Neural progenitor cell (in vitro differentiated cells): Measurements from ENCODE around the gene ADD3. TPM values are rescaled to one million over a fixed set of nuclear protein-coding genes. Genes with fewer than 3 reads are reported as not detected.
A peak's percentile ranks its signal among the peaks of the same experiment; 100 is the strongest.

ENCODE experiments used
- DNase-seq: peaks from one replicate; pipeline ENCODE4 v3.0.0-alpha.2; 2016; ENCODE audit warnings: low spot score
- H2AFZ ChIP-seq: fragments of 200-600 bp; sonication (generic); replicated peaks from 2 replicates; pipeline ENCODE4 v1.6.1; 2016; ENCODE audit warnings: antibody characterized with exemption
- H3F3A ChIP-seq: fragments of 200-600 bp; sonication (generic); 2 replicates; pipeline ENCODE4 v1.6.1; 2016; ENCODE audit warnings: antibody characterized with exemption, low read depth
- H3K27ac ChIP-seq: fragments of 200-600 bp; sonication (generic); 2 replicates; pipeline ENCODE4 v1.5.1; 2016; ENCODE audit warnings: mild to moderate bottlenecking
- H3K27me3 ChIP-seq: fragments of 200-600 bp; sonication (generic); 2 replicates; pipeline ENCODE4 v1.6.1; 2016; ENCODE audit warnings: mild to moderate bottlenecking, moderate library complexity
- H3K36me3 ChIP-seq: fragments of 200-600 bp; sonication (generic); 2 replicates; pipeline ENCODE4 v1.5.1; 2016
- H3K4me1 ChIP-seq: fragments of 200-600 bp; sonication (generic); 2 replicates; pipeline ENCODE4 v1.6.1; 2016; ENCODE audit warnings: mixed run types
- H3K4me2 ChIP-seq: fragments of 200-600 bp; sonication (generic); 2 replicates; pipeline ENCODE4 v1.6.1; 2016
- H3K4me3 ChIP-seq: fragments of 200-600 bp; sonication (generic); 2 replicates; pipeline ENCODE4 v1.5.1; 2016
- H3K79me2 ChIP-seq: fragments of 200-600 bp; sonication (generic); 2 replicates; pipeline ENCODE4 v1.6.1; 2016; ENCODE audit warnings: low read depth
- H3K9ac ChIP-seq: fragments of 200-600 bp; sonication (generic); 2 replicates; pipeline ENCODE4 v1.6.1; 2016
- H3K9me3 ChIP-seq: fragments of 200-600 bp; sonication (generic); 2 replicates; pipeline ENCODE4 v1.5.1; 2016; ENCODE audit warnings: low read depth
- H4K20me1 ChIP-seq: fragments of 200-600 bp; sonication (generic); 2 replicates; pipeline ENCODE4 v1.6.1; 2016; ENCODE audit warnings: low read depth
- H3K27ac Mint-ChIP-seq: 3 replicates; pipeline ENCODE4 v1.8.0; 2021; ENCODE audit warnings: mixed read lengths
- H3K27me3 Mint-ChIP-seq: 2 replicates; pipeline ENCODE4 v1.8.0; 2022; ENCODE audit warnings: low read depth, mild to moderate bottlenecking, inconsistent platforms, moderate library complexity, mixed read lengths; ENCODE audit not compliant: insufficient read depth
- H3K36me3 Mint-ChIP-seq: 3 replicates; pipeline ENCODE4 v1.8.0; 2021; ENCODE audit warnings: mixed read lengths
- H3K4me1 Mint-ChIP-seq: 3 replicates; pipeline ENCODE4 v1.8.0; 2021; ENCODE audit warnings: mixed read lengths
- H3K4me3 Mint-ChIP-seq: 3 replicates; pipeline ENCODE4 v1.8.0; 2021; ENCODE audit warnings: mild to moderate bottlenecking, moderate library complexity, mixed read lengths
- H3K9me3 Mint-ChIP-seq: 3 replicates; pipeline ENCODE4 v1.8.0; 2020; ENCODE audit warnings: mixed read lengths
- CTCF ChIP-seq: fragments of 200-600 bp; sonication (generic); IDR thresholded peaks from 2 replicates; pipeline ENCODE4 v1.5.1; 2017; ENCODE audit warnings: antibody characterized with exemption, mild to moderate bottlenecking
- EZH2 ChIP-seq: fragments of 200-600 bp; sonication (generic); IDR thresholded peaks from 2 replicates; pipeline ENCODE4 v1.6.1; 2017; ENCODE audit warnings: antibody characterized with exemption, mild to moderate bottlenecking, moderate library complexity
- EZH2phosphoT487 ChIP-seq: fragments of 200-600 bp; sonication (generic); IDR thresholded peaks from 2 replicates; pipeline ENCODE4 v1.6.1; 2017; ENCODE audit warnings: antibody characterized with exemption
- total RNA-seq: library from RNA; depleted of rRNA; stranded (reverse); fragments of >200 nt; gene quantifications from 2 replicates; pipeline ENCODE4 v1.2.3, GENCODE V29; 2015; ENCODE audit warnings: low replicate concordance

ADD3 gene
- total RNA-seq, 1 donor from 2014 or later = 345 TPM

GRCh38 chr10:110016039-110016438 lies 8.3 kb downstream of the ADD3 start:
- H3K9me3 ChIP-seq = no peaks in the 10 kb centered on the region
- peak overlapping the region; percentile 18 for H3K4me3 ChIP-seq
- TF ChIP-seq EZH2phosphoT487 (no peak), CTCF (peak; percentile 34), EZH2 (no peak)
- no peaks in the 10 kb centered on the region for H3K27me3 ChIP-seq
- H2AFZ ChIP-seq = no peak overlapping the region
- peak overlapping the region; percentile 92 for H3K27ac ChIP-seq
- H3K36me3 ChIP-seq = no peaks in the 10 kb centered on the region
- H3F3A ChIP-seq = peaks cover 51% of the 10 kb centered on the region
- peaks cover 48% of the 10 kb centered on the region for H4K20me1 ChIP-seq
- H3K4me1 ChIP-seq = peaks cover 57% of the 10 kb centered on the region
- H3K79me2 ChIP-seq = peaks cover 100% of the 10 kb centered on the region
- peak overlapping the region; percentile 59 for H3K4me2 ChIP-seq
- Mint-ChIP-seq H3K4me1 (peaks cover 47% of the 10 kb centered on the region), H3K27me3 (peaks cover 2% of the 10 kb centered on the region), H3K36me3 (peaks cover 4% of the 10 kb centered on the region), H3K9me3 (no peaks in the 10 kb centered on the region), H3K4me3 (no peak overlapping the region), H3K27ac (no peak overlapping the region)
- peak; percentile 82 for DNase-seq
- no peak overlapping the region for H3K9ac ChIP-seq

DNA sequence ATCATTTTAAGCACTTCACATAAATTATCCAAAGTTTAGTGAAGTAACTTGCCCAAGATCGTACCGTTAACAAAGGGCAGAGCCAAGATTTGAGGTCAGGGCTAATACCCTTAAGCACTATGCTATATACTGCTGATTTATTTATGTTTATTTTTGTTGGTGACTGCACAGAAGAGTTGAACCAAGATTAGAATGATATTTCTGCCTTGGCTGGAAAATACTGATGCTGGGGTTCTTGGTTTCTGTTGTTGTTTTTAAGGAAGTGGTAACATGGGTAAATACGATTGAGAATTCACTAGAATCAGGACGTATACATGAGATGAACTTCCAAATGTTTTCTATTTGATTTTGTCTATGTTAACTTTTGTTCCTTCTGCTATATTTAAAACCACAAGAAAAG lies 9.3 kb downstream of the ADD3 start:
- peaks cover 2% of the 10 kb centered on the region for H3K27me3 Mint-ChIP-seq
- H3K4me1 Mint-ChIP-seq = peaks cover 38% of the 10 kb centered on the region
- no peaks in the 10 kb centered on the region for H3K9me3 Mint-ChIP-seq
- no peak overlapping the region for H3K9ac ChIP-seq
- peaks cover 4% of the 10 kb centered on the region for H3K36me3 Mint-ChIP-seq
- H3K4me3 ChIP-seq = no peak overlapping the region
- H3K4me2 ChIP-seq = peak overlapping the region; percentile 59
- H3K4me1 ChIP-seq = peaks cover 47% of the 10 kb centered on the region
- peaks cover 100% of the 10 kb centered on the region for H3K79me2 ChIP-seq
- H3K27ac ChIP-seq = peak overlapping the region; percentile 92
- H3K4me3 Mint-ChIP-seq = no peak overlapping the region
- H4K20me1 ChIP-seq = peaks cover 50% of the 10 kb centered on the region
- H3F3A ChIP-seq = peaks cover 51% of the 10 kb centered on the region
- no peaks in the 10 kb centered on the region for H3K36me3 ChIP-seq
- H3K9me3 ChIP-seq = no peaks in the 10 kb centered on the region
- H2AFZ ChIP-seq = no peak overlapping the region
- no peak for TF ChIP-seq CTCF
- TF ChIP-seq EZH2 = no peak
- TF ChIP-seq EZH2phosphoT487 = no peak
- no peaks in the 10 kb centered on the region for H3K27me3 ChIP-seq
- H3K27ac Mint-ChIP-seq = no peak overlapping the region
- no peak for DNase-seq

GRCh38 chr10:110017907-110018306 lies 10.1 kb downstream of the ADD3 start:
- Mint-ChIP-seq H3K27me3 (peaks cover 2% of the 10 kb centered on the region), H3K4me1 (peaks cover 35% of the 10 kb centered on the region), H3K27ac (no peak overlapping the region), H3K4me3 (no peak overlapping the region), H3K36me3 (peaks cover 4% of the 10 kb centered on the region), H3K9me3 (no peaks in the 10 kb centered on the region)
- H3K27ac ChIP-seq = no peak overlapping the region
- H3F3A ChIP-seq = peaks cover 44% of the 10 kb centered on the region
- no peaks in the 10 kb centered on the region for H3K27me3 ChIP-seq
- H3K79me2 ChIP-seq = peaks cover 100% of the 10 kb centered on the region
- no peak overlapping the region for H3K9ac ChIP-seq
- H3K9me3 ChIP-seq = no peaks in the 10 kb centered on the region
- DNase-seq = no peak
- TF ChIP-seq EZH2 = no peak
- TF ChIP-seq CTCF = no peak
- no peak overlapping the region for H3K4me3 ChIP-seq
- H4K20me1 ChIP-seq = peaks cover 50% of the 10 kb centered on the region
- H3K4me1 ChIP-seq = peaks cover 47% of the 10 kb centered on the region
- H2AFZ ChIP-seq = no peak overlapping the region
- no peak overlapping the region for H3K4me2 ChIP-seq
- H3K36me3 ChIP-seq = no peaks in the 10 kb centered on the region

DNA sequence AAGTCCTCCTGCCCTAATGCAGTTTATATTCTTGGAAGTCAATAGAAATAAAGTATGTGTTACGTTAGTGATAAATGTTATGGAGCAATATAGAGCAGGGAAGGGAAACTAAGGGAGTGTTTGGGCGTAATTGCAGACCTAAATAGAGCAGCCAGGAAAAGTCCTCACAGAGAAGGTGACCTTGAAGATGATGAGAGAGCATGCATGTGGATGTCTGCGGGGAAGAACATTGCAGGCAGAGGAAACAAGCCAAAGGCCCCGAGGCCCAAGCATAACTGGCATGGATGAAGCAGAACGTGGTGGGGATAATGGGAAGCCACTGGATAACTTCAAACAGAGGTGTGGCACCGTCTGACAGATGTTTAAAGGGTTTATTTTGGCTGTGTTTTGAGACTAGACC lies 12.5 kb downstream of the ADD3 start:
- Histone ChIP-seq H3K27ac (no peak overlapping the region), H3K4me3 (no peak overlapping the region), H3K36me3 (no peaks in the 10 kb centered on the region), H4K20me1 (peaks cover 63% of the 10 kb centered on the region), H3K4me2 (no peak overlapping the region), H2AFZ (no peak overlapping the region), H3F3A (peaks cover 26% of the 10 kb centered on the region), H3K9ac (no peak overlapping the region), H3K27me3 (no peaks in the 10 kb centered on the region), H3K4me1 (peaks cover 34% of the 10 kb centered on the region), H3K9me3 (no peaks in the 10 kb centered on the region), H3K79me2 (peaks cover 100% of the 10 kb centered on the region)
- Mint-ChIP-seq H3K27ac (no peak overlapping the region), H3K27me3 (no peaks in the 10 kb centered on the region), H3K9me3 (no peaks in the 10 kb centered on the region), H3K36me3 (peaks cover 2% of the 10 kb centered on the region), H3K4me1 (peaks cover 24% of the 10 kb centered on the region), H3K4me3 (no peak overlapping the region)
- no peak for DNase-seq
- TF ChIP-seq CTCF (no peak), EZH2phosphoT487 (no peak), EZH2 (no peak)
